SIG-M5 treated with dmso at 0.1 percent for 504 hours (cell line): ENCODE measurements around the gene FAM111B.
"Not testable (repeated sequence)": the region's sequence is repeated elsewhere in the genome, so short reads cannot be mapped to it uniquely, and the experiment has no call there.

Source experiments
- DNase-seq: peaks from one replicate; lab custom pipeline; 2025; ENCODE audit not compliant: unreplicated experiment; lab: John Stamatoyannopoulos, UW

FAM111B gene, protein sequence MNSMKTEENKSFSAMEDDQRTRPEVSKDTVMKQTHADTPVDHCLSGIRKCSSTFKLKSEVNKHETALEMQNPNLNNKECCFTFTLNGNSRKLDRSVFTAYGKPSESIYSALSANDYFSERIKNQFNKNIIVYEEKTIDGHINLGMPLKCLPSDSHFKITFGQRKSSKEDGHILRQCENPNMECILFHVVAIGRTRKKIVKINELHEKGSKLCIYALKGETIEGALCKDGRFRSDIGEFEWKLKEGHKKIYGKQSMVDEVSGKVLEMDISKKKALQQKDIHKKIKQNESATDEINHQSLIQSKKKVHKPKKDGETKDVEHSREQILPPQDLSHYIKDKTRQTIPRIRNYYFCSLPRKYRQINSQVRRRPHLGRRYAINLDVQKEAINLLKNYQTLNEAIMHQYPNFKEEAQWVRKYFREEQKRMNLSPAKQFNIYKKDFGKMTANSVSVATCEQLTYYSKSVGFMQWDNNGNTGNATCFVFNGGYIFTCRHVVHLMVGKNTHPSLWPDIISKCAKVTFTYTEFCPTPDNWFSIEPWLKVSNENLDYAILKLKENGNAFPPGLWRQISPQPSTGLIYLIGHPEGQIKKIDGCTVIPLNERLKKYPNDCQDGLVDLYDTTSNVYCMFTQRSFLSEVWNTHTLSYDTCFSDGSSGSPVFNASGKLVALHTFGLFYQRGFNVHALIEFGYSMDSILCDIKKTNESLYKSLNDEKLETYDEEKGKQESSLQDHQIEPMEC

GRCh38 chr11:59106363-59107336 lies at the start of gene FAM111B:
Gene FAM111B (plus strand): TSS chr11:59107237. CDS start chr11:59109626, 2,389 bp downstream.
- DNase-seq = peak; percentile 42

DNA sequence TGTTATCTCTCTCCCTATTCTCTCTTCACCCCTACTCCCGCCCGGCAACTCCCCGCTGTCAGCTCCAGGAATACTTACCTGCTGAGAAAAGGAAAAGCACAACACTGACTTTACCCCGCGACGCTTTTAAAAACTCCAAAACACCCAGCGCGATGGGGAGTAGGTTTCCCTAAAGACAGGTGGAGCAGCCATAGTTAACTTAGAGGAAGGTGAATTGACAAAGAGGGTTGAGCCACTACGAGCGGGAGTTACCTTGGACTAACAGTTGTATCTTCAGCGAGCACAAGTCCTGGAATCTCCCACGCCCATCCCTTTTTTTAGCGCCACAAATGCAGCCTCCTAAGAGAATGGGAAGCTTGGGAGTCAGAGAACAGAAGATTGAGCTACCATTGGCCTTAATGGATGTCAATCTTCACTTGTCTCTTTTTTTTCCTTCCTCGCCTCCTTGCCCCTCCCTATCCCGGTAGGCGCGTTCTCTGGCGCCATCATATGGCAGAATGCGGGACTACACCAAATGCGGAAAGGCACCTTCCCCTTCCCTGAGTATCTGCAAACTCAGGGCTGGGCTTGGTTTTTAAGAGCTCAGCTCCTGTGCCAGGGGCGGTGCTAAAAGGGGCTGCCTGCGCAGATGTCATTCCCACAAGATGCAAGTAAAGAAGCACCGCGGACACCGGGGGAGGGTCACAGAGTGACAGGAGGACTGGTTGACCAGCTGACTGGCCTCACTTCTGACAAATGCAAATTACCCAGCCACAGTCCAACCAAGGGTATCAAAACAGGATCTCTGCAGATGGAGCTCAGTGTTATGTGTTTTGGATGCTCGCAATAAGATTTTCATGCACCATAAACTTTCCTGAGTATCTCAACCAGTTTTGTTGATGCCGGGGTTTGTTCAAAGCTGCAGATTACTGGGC lies 48.7 kb upstream of the FAM111B start:
- DNase-seq = peak; percentile 62

- not testable (repeated sequence) for DNase-seq
These were observed 46.9 kb upstream of the FAM111B start for GRCh38 chr11:59060096-59060495.

GRCh38 chr11:59062602-59063529 lies 44.2 kb upstream of the FAM111B start:
- DNase-seq = no peak

DNA sequence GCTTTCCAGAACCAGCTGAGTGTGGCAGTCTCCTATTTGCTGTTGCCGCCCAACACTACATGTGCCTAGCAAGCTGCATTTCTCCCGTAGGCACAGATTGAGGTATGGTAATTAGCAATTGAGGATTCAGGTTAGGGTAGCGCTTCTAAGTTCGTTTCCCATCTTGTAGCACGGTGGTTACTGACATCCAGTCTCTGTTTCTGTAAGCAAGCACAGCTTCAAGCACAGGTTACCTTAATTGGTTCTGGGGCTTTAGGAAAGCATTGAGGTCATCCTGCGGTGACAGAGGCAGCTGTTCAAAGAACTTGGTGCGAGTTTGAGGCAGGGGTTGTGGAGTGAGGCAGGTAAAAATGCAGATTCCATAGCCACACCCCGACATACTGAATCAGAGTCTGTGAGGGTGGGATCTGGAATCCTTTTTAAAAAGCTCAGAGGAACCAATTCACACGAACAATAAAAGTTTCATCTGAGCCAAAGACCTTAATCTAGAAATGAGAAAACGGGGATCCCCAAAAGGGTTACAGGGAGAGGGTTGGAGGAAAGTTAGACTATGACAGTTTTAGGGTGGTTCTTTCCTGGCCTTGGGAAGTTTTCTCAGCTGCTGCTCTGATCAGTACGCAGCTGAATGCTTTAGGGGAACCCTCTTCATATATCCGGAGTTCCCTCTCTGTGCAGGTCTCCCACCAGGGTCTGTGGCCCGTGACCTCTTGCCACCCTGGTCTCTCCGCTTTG lies 42.9 kb upstream of the FAM111B start:
- not testable (repeated sequence) for DNase-seq

- no peak for DNase-seq
These were observed 38.0 kb upstream of the FAM111B start for GRCh38 chr11:59069087-59069486.

DNA sequence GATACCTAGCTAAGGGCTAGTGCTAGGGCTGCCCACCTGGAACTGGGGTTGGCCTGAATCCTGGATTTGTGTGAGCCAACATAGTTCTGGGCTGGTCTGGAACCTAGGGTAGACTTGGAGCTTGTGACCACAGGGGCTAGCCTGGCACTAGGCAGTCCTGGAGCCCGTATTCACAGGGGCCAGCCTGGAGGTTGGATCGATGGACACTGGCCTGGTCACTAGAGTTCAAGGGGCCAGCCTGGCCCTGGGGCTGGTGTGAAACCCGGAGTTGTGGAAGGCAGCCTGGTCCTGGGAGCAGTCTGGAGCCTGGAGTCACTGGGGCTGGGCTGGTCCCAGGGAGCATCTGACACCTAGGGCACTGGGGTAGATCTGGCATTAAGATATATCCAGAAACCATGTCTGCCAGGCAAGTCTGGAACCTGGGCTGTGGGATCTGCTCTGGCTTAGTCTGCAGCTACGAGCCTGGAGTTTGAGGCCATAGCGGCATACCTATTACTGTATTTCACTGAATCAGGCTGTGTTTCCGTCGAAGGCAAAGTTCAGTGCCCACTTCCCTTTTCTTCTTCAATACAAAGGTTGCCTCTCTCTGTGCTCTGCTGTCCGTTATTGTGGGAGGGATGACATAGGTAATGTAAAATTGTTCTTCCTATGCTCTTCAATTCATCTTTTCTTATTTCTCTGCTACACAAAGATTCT lies 30.0 kb upstream of the FAM111B start:
- DNase-seq = peak; percentile 14

DNA sequence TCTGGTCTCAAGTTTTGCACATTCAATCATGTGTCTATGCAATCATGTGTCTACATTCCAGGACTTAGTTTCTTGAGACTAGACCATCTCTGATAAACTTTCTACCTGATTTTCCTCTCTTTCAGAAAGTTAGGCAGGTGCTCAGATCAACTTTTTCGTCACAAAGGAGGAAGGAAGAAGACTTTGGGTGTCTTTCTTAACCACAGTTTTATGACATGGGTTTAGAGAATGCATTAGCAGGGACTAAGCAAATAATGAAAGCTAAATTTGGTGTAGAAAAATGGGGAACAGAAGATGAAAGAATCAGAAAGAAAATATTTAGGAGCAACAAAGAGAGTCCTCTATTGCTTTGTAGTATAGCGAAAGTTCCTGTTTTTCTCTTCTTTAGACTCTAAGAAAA lies 28.6 kb upstream of the FAM111B start:
- DNase-seq = no peak

DNA sequence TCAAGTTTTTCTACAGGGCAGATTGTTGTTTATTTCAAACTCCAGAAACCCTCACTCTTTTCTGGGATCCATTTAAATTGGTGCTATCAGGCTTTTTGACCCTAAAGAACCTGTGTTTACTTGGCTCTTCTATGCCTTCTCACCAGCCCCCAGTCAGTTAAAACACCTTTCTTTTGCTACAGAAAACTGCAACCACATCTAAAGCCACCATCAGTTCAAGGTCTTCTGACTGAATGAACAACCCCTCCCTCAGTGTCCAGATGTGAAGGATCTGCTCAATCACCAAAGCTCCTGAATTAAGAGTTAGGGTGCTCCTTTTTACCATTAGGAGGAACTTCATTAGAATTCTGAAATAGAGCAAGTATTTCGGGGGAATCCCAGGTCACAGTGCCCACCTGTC lies 28.0 kb upstream of the FAM111B start:
- no peak for DNase-seq

GRCh38 chr11:59080421-59080820 lies 26.6 kb upstream of the FAM111B start:
- DNase-seq = not testable (repeated sequence)

DNA sequence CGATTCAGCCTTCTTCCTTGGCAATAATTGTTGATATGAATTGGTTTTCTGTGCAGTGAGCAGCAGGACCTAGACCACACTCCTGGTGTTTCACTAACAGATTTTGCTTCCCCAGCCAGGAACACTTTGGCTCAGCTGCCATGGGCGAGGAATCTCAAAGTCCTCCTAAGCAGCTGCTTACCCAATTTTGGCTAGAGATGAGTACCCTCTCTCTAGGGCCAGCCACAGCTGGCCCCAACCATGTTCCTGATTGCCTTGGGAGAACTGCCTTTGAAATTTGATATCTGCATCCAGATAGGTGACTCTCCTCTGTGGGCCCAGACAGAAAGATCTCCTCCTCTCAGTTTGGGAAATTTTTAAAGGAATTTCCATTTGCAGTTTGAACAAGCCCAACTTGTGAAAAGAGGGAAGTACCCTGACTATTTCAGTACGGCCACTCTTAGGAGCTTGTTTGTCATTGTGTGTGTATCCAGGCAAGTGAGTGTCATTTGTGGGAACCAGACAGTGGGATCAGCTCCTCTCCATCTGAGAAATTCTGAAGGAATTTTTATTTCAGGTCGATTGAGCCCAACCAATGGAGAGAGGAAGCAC lies 25.5 kb upstream of the FAM111B start:
- DNase-seq = not testable (repeated sequence)

DNA sequence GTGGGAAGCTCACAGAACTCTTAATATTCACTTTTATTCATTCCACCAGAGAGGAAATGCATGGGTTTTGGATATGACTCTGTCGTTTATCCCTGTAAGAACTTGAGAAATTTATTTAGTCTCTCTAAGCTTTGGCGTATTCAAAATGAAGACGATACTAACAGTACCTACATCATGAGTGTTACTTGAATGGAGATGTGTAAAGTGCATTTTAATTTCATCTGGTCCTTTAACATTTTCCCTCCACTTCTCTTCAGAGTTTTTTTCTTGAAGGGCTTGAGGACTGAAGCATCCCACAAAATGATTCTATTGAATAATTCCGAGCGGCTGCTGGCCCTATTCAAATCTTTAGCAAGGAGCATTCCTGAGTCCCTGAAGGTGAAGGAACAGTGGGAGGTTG lies 21.0 kb upstream of the FAM111B start, which contains the start of gene GLYATL1B:
Gene GLYATL1B (plus strand): TSS at position 301 of the 400 bp plus-strand sequence. CDS start 0 bp downstream, at position 301.
- not testable (repeated sequence) for DNase-seq

DNA sequence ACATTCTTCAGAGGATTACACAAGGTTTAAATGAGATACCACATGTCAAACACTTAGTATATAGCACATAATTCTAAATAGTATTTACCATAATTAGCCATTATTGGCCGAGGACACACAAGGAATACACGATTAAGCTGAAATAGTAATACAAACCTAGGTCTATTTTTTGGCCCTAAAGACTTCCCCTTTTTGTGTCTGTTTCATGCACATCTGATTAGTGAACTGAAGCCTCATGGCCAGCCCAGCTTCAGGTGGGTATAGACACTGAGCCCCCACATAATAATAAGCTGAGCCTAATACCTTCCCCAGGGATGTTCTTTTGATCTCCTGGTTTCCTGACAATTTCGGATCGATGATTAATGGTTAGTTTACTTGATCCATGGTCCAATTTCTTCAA lies 18.9 kb upstream of the FAM111B start:
- no peak for DNase-seq

DNA sequence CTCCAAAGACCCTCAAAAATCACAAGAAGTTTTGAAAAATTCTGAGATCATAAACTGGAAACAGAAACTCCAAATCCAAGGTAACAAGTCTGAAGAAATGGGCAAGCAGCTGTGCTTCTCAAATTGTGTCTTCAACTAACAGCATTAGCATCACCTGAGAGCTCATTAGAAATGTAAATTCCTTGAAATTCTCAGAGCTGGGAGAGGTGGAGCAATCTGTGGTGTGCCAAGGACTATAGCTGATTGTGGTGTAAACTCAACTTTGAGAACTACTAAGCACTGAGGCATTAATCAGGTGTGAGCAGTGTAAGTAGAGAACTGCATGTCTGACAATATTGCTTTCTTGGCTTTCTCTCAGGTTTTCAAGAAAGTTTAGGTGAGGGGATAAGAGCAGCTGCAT lies 13.5 kb upstream of the FAM111B start:
- DNase-seq = not testable (repeated sequence)

DNA sequence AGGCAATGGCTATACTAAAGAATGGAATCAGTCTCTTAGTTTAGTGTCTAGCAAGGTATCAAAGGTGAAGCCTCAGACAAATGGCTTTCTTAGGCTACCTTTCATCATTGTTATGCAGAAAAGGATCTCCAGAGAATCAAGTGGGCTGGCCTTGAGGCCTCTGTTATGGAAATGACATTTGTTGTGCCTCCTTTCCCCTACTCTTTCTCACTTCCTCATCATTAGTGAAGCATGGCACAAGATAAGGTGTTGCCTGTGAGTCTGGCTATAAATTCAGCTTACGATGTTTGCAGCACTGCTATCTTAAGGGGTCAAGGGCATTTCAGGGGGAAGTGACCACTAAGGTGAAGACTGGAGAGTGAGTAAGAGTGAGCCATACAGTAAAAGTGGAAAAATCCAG lies 11.8 kb upstream of the FAM111B start:
- DNase-seq = not testable (repeated sequence)

- DNase-seq = not testable (repeated sequence)
These were observed 11.0 kb upstream of the FAM111B start for GRCh38 chr11:59095972-59096575.
